Placental epithelial cell (primary cell): ENCODE measurements around the gene ZDHHC18. TPM values are rescaled to one million over a fixed set of nuclear protein-coding genes. Genes with fewer than 3 reads are reported as not detected.

ENCODE experiments used
- small RNA-seq: library from RNA; depleted of rRNA; stranded (forward); fragments of <200 nt; gene quantifications from one replicate; pipeline ENCODE3, GENCODE V24; 2012
- total RNA-seq: library from RNA; depleted of rRNA; stranded (reverse); fragments of >200 nt; gene quantifications from 2 replicates; pipeline ENCODE4 v1.2.3, GENCODE V29; 2012

ZDHHC18 gene
- total RNA-seq: 20.0 and 25.7 TPM in 2 replicates

DNA sequence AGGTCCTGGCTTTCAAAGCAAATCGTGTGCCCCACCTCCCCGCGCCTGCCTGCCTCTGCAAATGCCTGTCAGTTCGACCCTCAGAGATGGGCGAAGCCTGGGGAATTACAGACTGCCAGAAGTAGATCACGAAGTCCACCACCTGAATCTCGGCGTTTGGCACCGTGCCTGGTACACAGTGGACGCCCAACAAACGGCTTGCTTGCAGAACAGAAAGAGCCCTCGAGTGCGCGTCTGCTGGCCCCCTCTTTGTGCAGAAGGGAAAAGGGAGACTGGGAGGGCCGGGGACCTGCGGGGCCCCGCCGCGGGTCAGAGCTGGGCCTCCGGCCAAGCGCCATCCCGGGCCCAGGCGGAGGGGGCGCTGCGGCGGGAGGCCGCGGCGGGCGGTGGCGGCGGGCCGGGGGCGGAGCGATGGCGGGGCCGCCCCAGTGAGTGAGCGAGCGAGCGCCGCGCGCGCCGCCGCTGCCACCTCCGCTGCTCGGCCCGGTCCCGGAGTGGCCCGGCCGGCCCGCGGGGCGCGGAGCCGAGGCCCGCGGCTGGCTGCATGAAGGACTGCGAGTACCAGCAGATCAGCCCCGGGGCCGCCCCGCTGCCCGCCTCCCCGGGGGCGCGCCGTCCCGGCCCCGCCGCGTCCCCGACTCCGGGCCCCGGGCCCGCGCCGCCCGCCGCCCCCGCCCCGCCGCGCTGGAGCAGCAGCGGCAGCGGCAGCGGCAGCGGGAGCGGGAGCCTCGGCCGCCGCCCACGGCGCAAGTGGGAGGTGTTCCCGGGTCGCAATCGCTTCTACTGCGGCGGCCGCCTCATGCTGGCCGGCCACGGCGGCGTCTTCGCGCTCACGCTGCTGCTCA is at the start of gene ZDHHC18:
TSS of gene ZDHHC18 (plus strand) at position 428 of the 845 bp plus-strand sequence. CDS start at position 545, 117 bp downstream.

GRCh38 chr1:26787706-26788514 is 38.6 kb upstream of the ZDHHC18 start, which contains the start of gene PIGV:
Gene PIGV (plus strand): TSS chr1:26787950. CDS start chr1:26790816, 2,866 bp downstream.

DNA sequence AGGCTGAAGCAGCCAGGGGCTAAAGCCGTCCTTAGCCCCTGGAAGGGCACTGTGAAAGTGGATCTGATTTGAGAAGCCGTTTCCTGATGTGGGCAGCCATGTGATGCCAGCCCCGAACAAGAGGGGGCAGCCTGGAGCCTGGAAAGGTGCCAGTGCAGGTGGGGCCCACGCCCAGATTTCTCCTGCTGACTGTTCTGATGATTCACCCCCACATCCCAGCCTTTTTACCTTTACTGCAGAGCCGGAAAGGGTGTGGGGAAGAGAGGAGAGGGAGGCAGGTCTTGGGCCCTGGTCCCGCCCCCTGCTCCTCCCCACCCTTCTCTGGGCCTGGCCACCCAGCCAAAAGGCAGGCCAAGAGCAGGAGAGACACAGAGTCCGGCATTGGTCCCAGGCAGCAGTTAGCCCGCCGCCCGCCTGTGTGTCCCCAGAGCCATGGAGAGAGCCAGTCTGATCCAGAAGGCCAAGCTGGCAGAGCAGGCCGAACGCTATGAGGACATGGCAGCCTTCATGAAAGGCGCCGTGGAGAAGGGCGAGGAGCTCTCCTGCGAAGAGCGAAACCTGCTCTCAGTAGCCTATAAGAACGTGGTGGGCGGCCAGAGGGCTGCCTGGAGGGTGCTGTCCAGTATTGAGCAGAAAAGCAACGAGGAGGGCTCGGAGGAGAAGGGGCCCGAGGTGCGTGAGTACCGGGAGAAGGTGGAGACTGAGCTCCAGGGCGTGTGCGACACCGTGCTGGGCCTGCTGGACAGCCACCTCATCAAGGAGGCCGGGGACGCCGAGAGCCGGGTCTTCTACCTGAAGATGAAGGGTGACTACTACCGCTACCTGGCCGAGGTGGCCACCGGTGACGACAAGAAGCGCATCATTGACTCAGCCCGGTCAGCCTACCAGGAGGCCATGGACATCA is 36.5 kb downstream of the ZDHHC18 start, which contains the start of gene SFN:
TSS of gene SFN (plus strand) at position 369 of the 904 bp plus-strand sequence. CDS start at position 433, 64 bp downstream.

DNA sequence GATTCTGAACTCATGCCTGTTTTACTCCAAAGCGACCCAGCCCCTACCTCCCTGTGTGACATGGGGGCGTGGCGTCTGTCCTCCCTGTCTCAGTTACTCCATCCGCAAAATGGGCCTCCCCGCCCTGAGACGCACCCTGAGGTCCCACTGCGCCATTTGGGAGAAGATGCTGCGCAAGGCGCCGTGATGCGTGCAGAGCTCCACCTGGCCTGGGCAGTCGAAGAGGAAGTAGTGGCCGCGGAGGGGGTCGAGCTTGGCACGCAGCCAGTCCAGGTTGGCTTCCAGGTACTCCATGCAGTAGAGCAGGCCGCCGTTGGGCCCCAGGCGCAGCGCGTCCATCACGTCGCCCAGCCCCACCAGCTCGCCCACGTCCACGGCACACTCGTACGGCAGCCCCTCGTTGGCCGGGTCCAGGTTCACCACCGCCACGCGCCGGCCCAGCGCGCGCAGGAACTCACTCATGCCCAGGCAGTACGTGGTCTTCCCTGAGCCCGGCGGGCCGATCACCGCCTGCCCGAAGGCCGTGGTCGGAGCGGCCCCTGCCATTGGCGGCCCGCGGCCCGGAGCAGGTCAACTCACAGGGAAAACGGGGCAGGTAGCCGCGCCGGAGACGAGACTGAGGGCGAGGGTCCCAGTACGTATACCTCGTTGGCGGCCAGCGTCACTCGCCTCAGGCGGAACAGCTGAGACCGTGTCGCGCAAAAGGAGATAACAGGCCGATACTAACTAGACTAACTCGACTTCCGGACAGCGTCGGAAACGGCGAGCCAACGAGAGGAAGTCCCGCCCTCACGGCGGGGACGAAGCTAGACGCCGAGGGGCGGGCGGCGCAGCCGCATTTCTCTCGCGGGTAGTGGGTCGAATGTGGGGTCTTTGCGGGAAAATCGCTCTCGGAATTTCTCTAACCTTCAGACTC is 63.3 kb downstream of the ZDHHC18 start, which contains the start of gene GPN2:
TSS of gene GPN2 (minus strand) at position 733 of the 916 bp plus-strand sequence. CDS start at position 546, 187 bp downstream.

GRCh38 chr1:26900001-26900814 is 73.7 kb downstream of the ZDHHC18 start, which contains the start of gene GPATCH3:
Gene GPATCH3 (minus strand): TSS chr1:26900467. CDS start chr1:26900442, 25 bp downstream.

Small RNA genes lying within 50 kb of the gene (small RNA-seq; reads per million reads assigned to genes)
- gene RN7SL165P: not detected

Other genes with a start within 250 kb of the ZDHHC18 start
- gene ARID1A, start 130.7 kb upstream of the ZDHHC18 start, total RNA-seq: 48.3 and 56.9 TPM in 2 replicates
- 21.5 and 29.8 TPM in 2 replicates for gene PIGV, start 38.7 kb upstream of the ZDHHC18 start, total RNA-seq
- gene SFN, start 36.5 kb downstream of the ZDHHC18 start, total RNA-seq: 146 and 266 TPM in 2 replicates
- 11.8 and 15.3 TPM in 2 replicates for gene GPN2, start 63.6 kb downstream of the ZDHHC18 start, total RNA-seq
- 8.0 and 8.6 TPM in 2 replicates for gene GPATCH3, start 73.8 kb downstream of the ZDHHC18 start, total RNA-seq
- not detected in 2 replicates for gene NR0B2, start 87.3 kb downstream of the ZDHHC18 start, total RNA-seq
- 14.5 and 18.9 TPM in 2 replicates for gene NUDC, start 95.1 kb downstream of the ZDHHC18 start, total RNA-seq
- 16.1 and 23.2 TPM in 2 replicates for gene KDF1, start 133.8 kb downstream of the ZDHHC18 start, total RNA-seq
- 31.0 and 40.2 TPM in 2 replicates for gene TRNP1, start 167.0 kb downstream of the ZDHHC18 start, total RNA-seq
- gene TENT5B, start 186.2 kb downstream of the ZDHHC18 start, total RNA-seq: 245 and 286 TPM in 2 replicates